Measurements from ENCODE around the gene ELL.

The ELL gene

GRCh38 chr19:18469069-18469846 lies 52.6 kb downstream of the ELL start:
- DNase-seq (ENCODE audit: low read depth in 2 of 2): peak; percentile 28 to 53

DNA sequence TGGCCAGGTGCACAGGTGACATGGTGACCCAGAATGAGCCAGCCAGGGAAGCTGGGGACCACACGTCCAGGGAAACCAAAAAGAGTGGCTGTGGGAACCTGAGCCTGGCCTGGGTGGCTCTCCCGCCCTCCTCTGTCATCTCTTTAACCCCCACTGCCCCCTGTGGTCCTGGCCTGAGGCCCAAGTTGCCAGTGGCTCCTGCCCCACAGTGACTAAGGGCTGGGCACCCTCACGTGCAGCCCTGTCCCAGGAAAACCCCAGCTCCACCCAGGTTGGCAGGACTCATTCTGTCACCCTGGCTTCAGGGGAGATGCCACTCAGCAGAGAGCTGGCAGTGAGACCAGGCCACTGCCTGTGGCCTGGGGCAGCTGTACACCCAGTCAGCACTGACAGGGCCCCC lies 53.4 kb downstream of the ELL start:
- DNase-seq (ENCODE audit: low read depth in 2 of 2): no peak

DNA sequence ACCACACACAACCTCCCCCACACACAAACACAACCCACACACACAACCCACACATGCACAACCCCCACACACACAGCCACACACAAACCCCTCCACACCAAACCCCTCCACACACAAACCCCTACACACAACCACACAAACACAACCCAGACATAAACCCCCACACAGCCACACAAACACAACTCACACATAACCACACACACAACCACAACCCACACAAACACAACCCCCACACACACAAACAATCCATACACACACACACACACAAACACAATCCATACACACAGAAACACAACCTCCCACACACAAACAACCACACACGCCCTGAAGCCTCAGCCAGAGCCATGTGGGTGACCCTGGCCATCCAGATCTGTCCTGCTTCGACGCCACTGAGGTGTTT lies 53.9 kb downstream of the ELL start:
- DNase-seq (ENCODE audit: low read depth in 2 of 2): no peak

GRCh38 chr19:18466354-18466753 lies 55.5 kb downstream of the ELL start:
- DNase-seq (ENCODE audit: low read depth in 2 of 2): no peak

- no peak for DNase-seq (ENCODE audit: low read depth in 2 of 2)
These were observed 55.9 kb downstream of the ELL start for GRCh38 chr19:18465964-18466339.

DNA sequence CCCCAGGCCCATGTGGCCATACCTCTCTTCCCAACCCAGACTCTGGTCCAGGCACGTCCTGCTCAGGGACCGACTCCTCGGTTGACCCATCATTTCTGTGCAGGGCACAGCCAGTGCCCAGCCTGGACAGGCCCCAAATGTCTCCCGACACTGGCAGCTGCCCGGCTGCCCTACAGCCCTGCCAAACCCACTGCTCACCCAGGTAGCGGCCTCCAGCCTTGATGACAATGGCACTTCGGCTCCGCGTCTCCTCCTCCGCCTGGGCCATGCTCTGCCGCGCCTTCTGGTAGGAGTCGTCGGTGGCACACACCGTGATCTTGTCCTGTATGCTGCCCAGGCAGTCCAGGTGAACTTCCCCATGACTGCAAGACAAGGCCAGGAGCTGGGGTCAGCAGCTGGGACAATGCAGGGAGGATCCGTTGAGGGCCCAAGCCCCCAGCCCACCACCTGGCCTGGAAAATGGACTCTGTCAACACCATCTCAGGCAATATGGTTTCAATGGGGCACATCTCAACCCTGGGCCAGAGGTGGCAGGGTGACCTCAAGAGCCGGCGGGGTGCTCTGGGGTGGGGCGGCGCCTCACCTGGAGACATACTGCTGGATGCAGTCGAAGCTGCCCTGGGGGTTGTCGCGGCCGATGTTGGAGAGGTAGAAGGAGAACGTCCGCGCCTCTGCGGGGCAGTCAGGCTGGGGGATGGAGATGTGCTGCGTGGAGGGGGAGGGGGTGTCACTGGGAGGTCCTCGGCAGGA lies 56.5 kb downstream of the ELL start:
- DNase-seq (ENCODE audit: low read depth in 2 of 2): no peak

- DNase-seq (ENCODE audit: low read depth in 2 of 2): no peak
These were observed 57.2 kb downstream of the ELL start for GRCh38 chr19:18464646-18465045.

DNA sequence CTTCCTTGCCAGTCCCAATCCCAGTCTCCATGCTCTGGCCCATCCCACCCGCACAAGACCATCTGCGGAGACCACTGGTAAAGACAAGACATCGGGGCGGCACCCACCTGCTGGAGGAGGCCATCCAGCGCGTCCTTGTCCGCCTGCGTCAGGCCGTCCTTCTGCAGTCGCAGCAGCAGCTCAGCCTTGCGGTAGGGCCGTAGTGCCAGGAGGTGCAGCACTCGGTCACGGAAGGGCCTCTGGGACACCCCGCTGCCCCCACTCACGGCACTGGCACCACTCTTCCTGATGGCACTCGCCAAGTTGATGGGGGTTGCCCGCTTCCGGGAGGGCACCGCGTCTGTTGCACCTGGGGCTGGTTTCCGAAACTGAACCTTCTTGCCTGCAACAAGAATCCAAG lies 60.4 kb downstream of the ELL start:
- no peak for DNase-seq (ENCODE audit: low read depth in 2 of 2)

DNA sequence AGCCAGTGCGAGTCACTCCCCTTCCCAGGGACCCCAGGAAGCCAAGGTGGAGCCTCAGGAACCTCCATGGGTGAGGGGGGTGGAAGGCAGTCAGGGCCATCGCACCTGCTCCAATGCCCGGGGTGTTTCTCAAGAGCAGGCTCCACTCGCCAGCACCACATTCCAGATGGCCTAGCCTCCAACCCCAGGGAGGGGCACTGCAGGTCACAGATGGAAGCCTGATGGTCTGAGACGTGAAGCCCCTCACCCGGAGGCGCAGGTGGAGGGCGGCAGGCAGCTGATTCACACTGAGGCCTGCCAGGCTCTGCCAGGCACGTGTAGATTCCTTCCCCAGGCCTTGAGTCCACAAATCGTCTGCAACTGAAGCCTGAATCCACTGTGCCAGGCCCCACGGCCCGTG lies 61.0 kb downstream of the ELL start:
- DNase-seq (ENCODE audit: low read depth in 2 of 2): no peak

GRCh38 chr19:18457483-18458331 lies 64.2 kb downstream of the ELL start:
- no peak for DNase-seq (ENCODE audit: low read depth in 2 of 2)

GRCh38 chr19:18456974-18457373 lies 64.9 kb downstream of the ELL start:
- no peak for DNase-seq (ENCODE audit: low read depth in 2 of 2)

DNA sequence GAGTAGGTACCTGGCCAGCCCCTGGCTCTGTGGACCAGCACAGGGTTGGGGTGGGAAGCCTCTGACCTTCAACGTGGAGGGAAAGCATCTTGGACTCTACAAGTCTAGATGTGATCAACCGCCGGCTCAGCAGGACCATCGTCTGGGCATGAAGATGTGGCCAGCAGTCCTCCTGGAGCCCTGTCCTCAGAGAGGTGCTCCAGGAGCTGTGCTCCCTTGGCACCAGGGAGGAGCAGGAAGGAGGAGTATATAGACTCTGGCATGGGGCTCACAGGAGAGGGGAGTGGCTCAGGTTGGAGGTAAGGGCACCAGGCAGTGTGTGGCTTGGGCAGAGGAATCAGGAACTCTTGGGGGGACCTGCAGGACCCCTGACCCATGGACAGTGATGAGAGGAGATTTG lies 65.6 kb downstream of the ELL start:
- DNase-seq (ENCODE audit: low read depth in 2 of 2): no peak

- DNase-seq (ENCODE audit: low read depth in 2 of 2): no peak
These were observed 68.4 kb downstream of the ELL start for GRCh38 chr19:18453269-18454024.

DNA sequence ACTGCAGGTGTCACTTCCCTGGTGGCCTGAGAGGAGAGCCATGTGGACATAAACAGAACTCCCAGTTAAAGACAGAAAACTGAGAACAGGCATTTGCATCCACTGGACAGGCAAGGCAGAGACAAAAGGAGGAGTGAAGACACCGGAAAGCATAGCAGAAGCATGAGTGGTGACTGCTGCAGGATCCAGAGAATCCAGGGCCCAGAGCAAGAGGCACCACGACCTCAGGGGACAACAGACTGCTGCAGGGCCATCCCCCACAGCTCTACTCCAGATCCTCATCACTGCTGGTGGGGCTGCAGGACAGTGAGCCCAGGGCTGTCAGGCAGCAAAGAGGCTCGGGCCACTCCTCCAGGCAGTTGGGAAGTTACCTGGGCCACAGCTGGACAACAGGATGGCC lies 69.5 kb downstream of the ELL start:
- DNase-seq (ENCODE audit: low read depth in 2 of 2): no peak

DNA sequence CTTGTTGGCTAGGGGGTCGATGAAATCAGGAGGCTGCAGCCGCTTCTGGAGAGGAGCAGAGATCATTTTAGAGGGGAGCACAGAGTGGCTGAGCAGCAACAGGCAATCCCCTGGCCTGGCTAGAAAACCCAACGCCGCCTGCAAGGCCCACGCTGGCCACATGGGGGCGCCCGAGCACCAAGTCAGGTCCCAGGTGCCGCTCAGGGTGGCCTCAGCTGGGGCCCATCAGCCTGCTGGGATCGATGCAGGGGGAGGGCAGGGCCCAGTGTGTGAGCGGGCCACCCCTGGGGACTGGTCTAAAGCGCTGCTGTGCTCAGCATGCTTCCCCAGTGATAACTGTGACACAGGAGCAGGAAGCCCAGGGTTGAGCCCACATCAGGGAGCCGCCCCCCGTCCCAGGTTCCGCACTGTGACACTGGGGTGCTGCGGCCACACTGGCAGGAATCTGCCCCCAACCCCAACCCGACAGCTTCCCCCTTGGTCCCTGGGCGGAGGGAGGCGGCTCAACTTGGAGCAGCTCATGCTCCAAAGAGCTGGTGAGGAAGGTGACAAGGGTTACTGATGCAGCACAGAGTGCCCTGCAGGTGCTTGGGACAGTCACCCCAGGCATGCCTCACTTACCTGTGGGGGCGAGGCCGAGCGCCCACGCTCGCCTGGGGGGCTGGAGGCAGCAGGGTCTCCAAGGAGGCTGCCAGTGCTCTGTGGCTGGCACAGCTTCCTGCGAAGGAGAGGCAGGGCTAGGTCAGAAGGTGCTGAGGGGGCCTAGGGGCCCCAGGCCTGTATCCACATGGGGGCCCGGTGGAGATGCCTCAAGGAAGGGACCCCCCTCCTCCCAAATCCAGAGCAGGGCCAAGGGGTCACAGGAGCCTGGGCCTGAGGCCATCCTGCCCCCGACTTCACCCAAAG lies 70.7 kb downstream of the ELL start:
- DNase-seq (ENCODE audit: low read depth in 2 of 2): peak; percentile 73 to 86

DNA sequence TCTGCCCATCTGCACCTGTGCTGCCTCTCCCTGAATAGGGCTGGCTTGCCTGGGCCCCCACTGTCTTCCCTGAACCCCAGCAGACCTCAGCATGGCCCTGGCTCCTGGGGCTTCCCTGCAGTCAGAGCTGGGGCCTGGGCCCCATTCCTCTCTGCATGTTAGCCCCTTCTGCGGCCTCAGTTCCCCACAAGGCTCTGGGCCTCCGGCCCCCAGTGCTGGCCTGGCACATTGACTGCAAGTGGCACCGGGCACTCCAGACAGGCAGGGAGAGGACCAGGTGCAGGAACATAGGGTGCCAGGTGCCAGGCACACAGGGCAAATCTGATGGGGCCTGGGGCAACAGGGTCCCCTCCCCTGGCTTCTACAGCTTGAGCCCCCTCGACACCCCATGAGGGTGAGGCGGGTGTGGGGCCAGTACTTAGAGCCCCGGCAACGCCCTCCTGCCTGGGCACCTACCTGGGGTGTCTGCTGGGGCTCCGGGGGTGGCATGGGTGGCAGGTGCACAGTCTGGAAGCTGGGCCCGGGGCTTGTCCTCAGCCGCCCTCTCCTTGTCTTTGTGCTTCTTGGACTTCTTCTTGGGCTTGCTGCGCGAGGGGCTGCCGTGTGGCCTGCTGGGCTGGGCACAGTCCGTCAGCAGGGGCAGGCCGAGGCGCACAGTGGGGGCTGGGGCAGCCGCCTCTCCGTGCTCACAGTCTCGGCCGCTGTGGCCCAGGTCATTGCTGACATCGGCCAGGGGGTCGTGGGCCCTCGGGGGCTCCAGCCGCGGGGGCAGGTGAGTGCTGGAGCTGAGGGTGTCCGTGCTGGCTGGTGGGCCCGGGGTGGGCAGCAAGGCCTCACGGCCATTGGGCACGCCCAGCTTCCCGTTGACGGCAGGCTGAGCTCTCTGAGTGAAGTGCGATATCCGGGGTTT lies 71.6 kb downstream of the ELL start:
- no peak for DNase-seq (ENCODE audit: low read depth in 2 of 2)

DNA sequence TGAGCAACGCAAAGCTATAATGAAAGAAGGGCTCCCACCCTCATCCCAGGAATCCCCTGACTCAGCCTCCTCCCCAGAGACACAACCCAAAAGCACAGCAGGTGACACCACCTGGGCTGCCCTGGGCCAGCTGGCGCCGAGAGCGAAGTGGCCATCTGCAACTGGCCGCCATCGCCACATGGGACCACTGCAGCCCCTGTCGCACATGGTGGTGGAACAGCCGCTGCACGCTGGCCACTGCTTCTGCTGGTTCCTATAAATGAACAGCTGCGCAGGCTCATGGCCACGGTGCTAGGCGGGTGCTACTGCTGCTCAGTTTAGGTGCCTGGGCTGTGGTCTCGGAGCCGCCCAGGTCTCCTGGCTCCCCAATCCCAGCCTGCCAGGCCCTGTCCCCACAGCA lies 72.3 kb downstream of the ELL start:
- DNase-seq (ENCODE audit: low read depth in 2 of 2): no peak

GRCh38 chr19:18446811-18447359 lies 75.0 kb downstream of the ELL start:
- DNase-seq (ENCODE audit: low read depth in 2 of 2): no peak

DNA sequence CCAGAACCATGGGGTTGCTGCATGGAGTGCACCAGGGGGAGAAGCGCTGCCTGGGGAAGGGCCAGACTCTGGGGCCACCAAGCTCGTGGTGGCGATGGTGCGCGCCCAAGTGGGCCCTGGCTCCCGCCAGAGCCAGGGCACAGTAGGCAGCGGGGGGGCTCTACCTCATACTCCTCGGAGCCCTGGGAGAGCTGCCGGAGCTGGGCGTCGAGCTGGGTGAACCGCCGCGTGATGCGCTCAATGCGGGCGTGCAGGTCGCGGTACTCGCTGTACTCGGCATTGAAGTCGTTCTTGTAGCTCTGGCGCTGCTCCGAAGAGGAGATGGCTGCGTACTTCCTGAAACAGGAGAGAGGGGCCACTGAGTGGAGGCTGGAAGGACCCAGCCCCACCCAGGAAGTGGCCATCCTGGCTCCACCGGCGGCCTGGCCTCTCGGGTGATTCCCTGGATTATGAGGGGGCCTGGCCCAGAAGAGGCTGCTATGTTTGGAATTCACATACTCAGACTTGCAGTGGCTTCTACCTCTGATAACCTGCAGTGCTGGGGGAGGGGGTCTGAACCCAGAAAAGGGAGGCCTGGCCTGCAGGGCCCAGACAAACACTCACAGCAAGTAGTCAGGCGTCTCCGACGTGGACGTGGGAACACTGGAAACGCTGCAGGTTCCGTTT lies 75.6 kb downstream of the ELL start:
- no peak for DNase-seq (ENCODE audit: low read depth in 2 of 2)
